GM12878 (cell line): ENCODE measurements around the gene TSPAN5. TPM values are rescaled to one million over a fixed set of nuclear protein-coding genes. Genes with fewer than 3 reads are reported as not detected.

ENCODE experiments used
- ATAC-seq: fragments of 200-7000 bp; cut with Tn5 transposase; 3 replicates; pipeline ENCODE4 v1.9.1; 2020; ENCODE audit warnings: mild to moderate bottlenecking, moderate library complexity
- BruUV-seq: library from RNA; stranded (reverse); fragments of 400-500 nt; replicated peaks from 2 replicates; lab custom pipeline; 2021; lab: Mats Ljungman, UMichigan
- CTCF ChIA-PET: fragments of 300-600 bp; sonication (Branson Sonifier 250); formaldehyde crosslinking; extraction: SDS; loops from one replicate; lab custom pipeline; 2021; ENCODE audit warnings: inconsistent platforms; lab: Yijun Ruan, JAX
- POLR2A ChIA-PET: fragments of 350-600 bp; formaldehyde crosslinking; extraction: SDS; loops from one replicate; lab custom pipeline; 2021; ENCODE audit warnings: inconsistent platforms; lab: Charles Lee
- RAD21 ChIA-PET: fragments of 300-600 bp; sonication (Branson Sonifier 250); formaldehyde crosslinking; loops from one replicate; lab custom pipeline; 2023; ENCODE audit warnings: antibody characterized with exemption; ENCODE audit not compliant: unreplicated experiment; lab: Charles Lee
- SMC1A ChIA-PET: fragments of 300-600 bp; sonication (Branson Sonifier 250); formaldehyde crosslinking; loops from one replicate; lab custom pipeline; 2023; ENCODE audit not compliant: unreplicated experiment, uncharacterized antibody; lab: Charles Lee
- DNase-seq: peaks from one replicate; pipeline ENCODE4 v3.0.0-alpha.2; 2011; ENCODE audit warnings: low read depth, low spot score
- FAIRE-seq: peaks from 3 replicates; lab custom pipeline; 2011; peaks lifted over from hg19 to GRCh38; lab: Jason Lieb, UNC
- H2AFZ ChIP-seq: 2 replicates; pipeline ENCODE4 v1.6.0; 2011; ENCODE audit warnings: low read depth, low read length, control low read depth; ENCODE audit not compliant: control insufficient read depth
- H3K27ac ChIP-seq: 2 replicates; pipeline ENCODE4 v1.5.1; 2011; ENCODE audit warnings: control low read depth; ENCODE audit not compliant: control insufficient read depth, insufficient read depth
- H3K27me3 ChIP-seq, 2 experiments: replicated peaks in 1 of 2; 2 replicates each; pipeline versions ENCODE4 v1.6.0 to v1.6.1; 2011; ENCODE audit warnings: low read length in 1 of 2; ENCODE audit not compliant: control insufficient read depth in 2 of 2, insufficient read depth in 2 of 2
- H3K36me3 ChIP-seq, 2 experiments: 2 replicates each; pipeline ENCODE4 v1.5.1; 2011; ENCODE audit warnings: low read length in 1 of 2; ENCODE audit not compliant: control insufficient read depth in 2 of 2, insufficient read depth in 2 of 2
- H3K4me1 ChIP-seq: 2 replicates; pipeline ENCODE4 v1.6.1; 2011; ENCODE audit warnings: mild to moderate bottlenecking, low read length, moderate library complexity, mixed read lengths; ENCODE audit not compliant: control insufficient read depth, insufficient read depth
- H3K4me2 ChIP-seq: 2 replicates; pipeline ENCODE4 v1.6.0; 2011; ENCODE audit warnings: control low read depth; ENCODE audit not compliant: control insufficient read depth, insufficient read depth
- H3K4me3 ChIP-seq: fragments of 200-600 bp; sonication (generic); 2 replicates; pipeline ENCODE4 v1.5.1; 2016
- H3K79me2 ChIP-seq: 2 replicates; pipeline ENCODE4 v1.6.0; 2011; ENCODE audit warnings: low read length; ENCODE audit not compliant: control insufficient read depth, insufficient read depth
- H3K9ac ChIP-seq: 2 replicates; pipeline ENCODE4 v1.8.0; 2011; ENCODE audit warnings: low read length, control low read depth, mixed read lengths; ENCODE audit not compliant: control insufficient read depth, insufficient read depth
- H3K9me3 ChIP-seq: replicated peaks from 3 replicates; pipeline ENCODE4 v1.5.1; 2011; ENCODE audit warnings: mild to moderate bottlenecking, low read length; ENCODE audit not compliant: control insufficient read depth, insufficient read depth
- H4K20me1 ChIP-seq: 2 replicates; pipeline ENCODE4 v1.6.0; 2011; ENCODE audit not compliant: control insufficient read depth, insufficient read depth
- BHLHE40 ChIP-seq, 2 experiments: fragments of 450-650 bp in 1 of 2; IDR thresholded peaks; 2 replicates each; pipeline ENCODE4 v1.6.1; 2011 to 2017; ENCODE audit warnings: low read depth in 2 of 2, borderline replicate concordance in 1 of 2, improper control_type of control experiment in 1 of 2, low read length in 1 of 2, mild to moderate bottlenecking in 1 of 2
- CHD2 ChIP-seq: IDR thresholded peaks from 2 replicates; pipeline ENCODE4 v1.6.1; 2011; ENCODE audit warnings: low read depth, low read length, improper control_type of control experiment, borderline replicate concordance
- MYB ChIP-seq: fragments of 150-350 bp; IDR thresholded peaks from 2 replicates; pipeline ENCODE4 v1.6.1; 2014; ENCODE audit warnings: mild to moderate bottlenecking, low read depth, low read length, borderline replicate concordance
- RB1 ChIP-seq: fragments of 450-650 bp; formaldehyde crosslinking; IDR thresholded peaks from 2 replicates; pipeline ENCODE4 v1.6.1; 2017; ENCODE audit warnings: mild to moderate bottlenecking, borderline replicate concordance
- TARDBP ChIP-seq: IDR thresholded peaks from 2 replicates; pipeline ENCODE4 v1.6.1; 2016; ENCODE audit warnings: borderline replicate concordance
- ZSCAN29 ChIP-seq: fragments of 450-650 bp; IDR thresholded peaks from 2 replicates; pipeline ENCODE4 v1.6.1; 2017; ENCODE audit warnings: mild to moderate bottlenecking, moderate library complexity
- WGBS: methylation state at CpG from one replicate; pipeline ENCODE4 v1.1.6; 2016; ENCODE audit warnings: low lambda C conversion rate; ENCODE audit not compliant: insufficient replicate concordance, insufficient coverage; ENCODE audit errors: missing lambda C conversion rate; 5-methylcytosine and 5-hydroxymethylcytosine counted together
- in situ Hi-C: fragments of 300-500 bp; cut with MboI; formaldehyde crosslinking; loops from 9 replicates; pipeline ENCODE4 v1.14.3; 2018; ENCODE audit warnings: mixed read lengths
- intact Hi-C: fragments of 100-400 bp; cut with micrococcal nuclease; formaldehyde crosslinking; loops from one replicate; pipeline ENCODE4 v1.14.2; 2022; ENCODE audit not compliant: unreplicated experiment
- polyA plus RNA-seq, 11 experiments: library from polyadenylated mRNA; depleted of rRNA in 4 of 11; unstranded in 6 of 11; stranded (reverse) in 5 of 11; fragments of >200 nt; fragmentation: Nextera tagmentation in 4 of 11; fragmentation: Illumina TruSeq in 1 of 11; extraction: Ambion mirVana in 4 of 11; extraction: Trizol in 1 of 11; gene quantifications; 1 replicate in 1 of 11; 2 replicates in 10 of 11; pipeline versions ENCODE4 v1.2.1 to v1.2.3, GENCODE V29; 2011 to 2016; ENCODE audit warnings: inconsistent platforms in 2 of 11, missing spikeins in 2 of 11, low read depth in 1 of 11
- total RNA-seq, 4 experiments: library from RNA; depleted of rRNA in 3 of 4; stranded (reverse); fragments of >200 nt in 3 of 4; fragmentation: Illumina TruSeq in 1 of 4; extraction: Trizol in 1 of 4; gene quantifications; 2 replicates each; pipeline versions ENCODE4 v1.2.1 to v1.2.3, GENCODE V29; 2013 to 2021
- TF ChIP-seq, protein P1 (sequence below): fragments of 450-650 bp; IDR thresholded peaks from 2 replicates; pipeline ENCODE4 v1.6.1; 2017; ENCODE audit warnings: antibody characterized with exemption, mild to moderate bottlenecking, moderate library complexity
- TF ChIP-seq, protein P2 (sequence below): IDR thresholded peaks from 2 replicates; pipeline ENCODE4 v1.6.1; 2011; ENCODE audit warnings: low read depth, low read length, improper control_type of control experiment, borderline replicate concordance

Gene TSPAN5
- total and polyA plus RNA-seq, 10 of the 15 experiments (the other 5 are each of a cell fraction or from before 2014, with no cell fraction given) = 0.09 to 8.2 (median 0.27) TPM

DNA sequence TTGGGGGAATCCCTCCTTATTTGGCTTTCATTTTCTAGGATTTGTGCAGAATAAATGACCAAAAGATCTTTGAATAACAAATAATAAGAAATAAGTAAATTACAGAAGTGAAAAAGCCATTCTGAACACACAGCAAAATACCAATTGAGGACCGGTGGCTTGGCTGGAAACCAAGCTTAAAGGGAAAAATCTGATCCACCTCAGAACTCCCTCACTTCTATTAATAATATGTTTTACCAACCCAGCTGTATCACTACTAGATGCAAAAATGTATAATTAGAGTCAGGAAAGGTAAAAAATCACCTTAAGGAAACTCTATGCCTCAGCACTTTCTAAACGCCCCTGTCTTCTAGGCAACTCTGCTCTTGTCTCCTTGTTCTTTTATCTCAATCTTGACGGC lies 77.3 kb downstream of the TSPAN5 start:
- ChIA-PET RAD21 (no interaction called here), SMC1A (interaction anchor here (1.2 to 1.4 kb wide), 3 partner anchors 20 to 161 kb away, joined by 3 to 4 read pairs (median 4); no protein-coding TSS in a partner anchor), POLR2A (no interaction called here), CTCF (interaction anchor here (0.6 kb wide), 1 partner anchor 435 kb away, joined by 3 read pairs; no protein-coding TSS in a partner anchor)
- no peaks in the 10 kb centered on the region for H3K36me3 ChIP-seq
- H3K4me2 ChIP-seq = no peak overlapping the region
- H3K9ac ChIP-seq = no peak overlapping the region
- no peak overlapping the region for H2AFZ ChIP-seq
- TF ChIP-seq RB1 (no peak), MYB (no peak), CHD2 (no peak), ZSCAN29 (no peak), TARDBP (no peak), BHLHE40 (IDR thresholded peaks at IDR 0.05; ENCODE audit: borderline replicate concordance in 1 of 2, low read depth in 2 of 2, low read length in 1 of 2) (no peak)
- TF ChIP-seq, protein P1, sequence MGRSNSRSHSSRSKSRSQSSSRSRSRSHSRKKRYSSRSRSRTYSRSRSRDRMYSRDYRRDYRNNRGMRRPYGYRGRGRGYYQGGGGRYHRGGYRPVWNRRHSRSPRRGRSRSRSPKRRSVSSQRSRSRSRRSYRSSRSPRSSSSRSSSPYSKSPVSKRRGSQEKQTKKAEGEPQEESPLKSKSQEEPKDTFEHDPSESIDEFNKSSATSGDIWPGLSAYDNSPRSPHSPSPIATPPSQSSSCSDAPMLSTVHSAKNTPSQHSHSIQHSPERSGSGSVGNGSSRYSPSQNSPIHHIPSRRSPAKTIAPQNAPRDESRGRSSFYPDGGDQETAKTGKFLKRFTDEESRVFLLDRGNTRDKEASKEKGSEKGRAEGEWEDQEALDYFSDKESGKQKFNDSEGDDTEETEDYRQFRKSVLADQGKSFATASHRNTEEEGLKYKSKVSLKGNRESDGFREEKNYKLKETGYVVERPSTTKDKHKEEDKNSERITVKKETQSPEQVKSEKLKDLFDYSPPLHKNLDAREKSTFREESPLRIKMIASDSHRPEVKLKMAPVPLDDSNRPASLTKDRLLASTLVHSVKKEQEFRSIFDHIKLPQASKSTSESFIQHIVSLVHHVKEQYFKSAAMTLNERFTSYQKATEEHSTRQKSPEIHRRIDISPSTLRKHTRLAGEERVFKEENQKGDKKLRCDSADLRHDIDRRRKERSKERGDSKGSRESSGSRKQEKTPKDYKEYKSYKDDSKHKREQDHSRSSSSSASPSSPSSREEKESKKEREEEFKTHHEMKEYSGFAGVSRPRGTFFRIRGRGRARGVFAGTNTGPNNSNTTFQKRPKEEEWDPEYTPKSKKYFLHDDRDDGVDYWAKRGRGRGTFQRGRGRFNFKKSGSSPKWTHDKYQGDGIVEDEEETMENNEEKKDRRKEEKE = no peak
- TF ChIP-seq, protein P2, sequence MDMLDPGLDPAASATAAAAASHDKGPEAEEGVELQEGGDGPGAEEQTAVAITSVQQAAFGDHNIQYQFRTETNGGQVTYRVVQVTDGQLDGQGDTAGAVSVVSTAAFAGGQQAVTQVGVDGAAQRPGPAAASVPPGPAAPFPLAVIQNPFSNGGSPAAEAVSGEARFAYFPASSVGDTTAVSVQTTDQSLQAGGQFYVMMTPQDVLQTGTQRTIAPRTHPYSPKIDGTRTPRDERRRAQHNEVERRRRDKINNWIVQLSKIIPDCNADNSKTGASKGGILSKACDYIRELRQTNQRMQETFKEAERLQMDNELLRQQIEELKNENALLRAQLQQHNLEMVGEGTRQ = no peak
- DNase-seq (no peak), FAIRE-seq (no peak), ATAC-seq (no peak; the same call in 1 of the 3 replicates)
- no peak overlapping the region for H3K27ac ChIP-seq
- in situ Hi-C loops (no loop called here), intact Hi-C loops (no loop called here)
- no TSS peak for BruUV-seq
- no peaks in the 10 kb centered on the region for H3K4me1 ChIP-seq
- H3K79me2 ChIP-seq = no peaks in the 10 kb centered on the region
- peaks cover 0 to 2% of the 10 kb centered on the region in 2 experiments; a peak in 1 of 4 replicates for H3K27me3 ChIP-seq
- H4K20me1 ChIP-seq = no peaks in the 10 kb centered on the region
- H3K4me3 ChIP-seq = no peak overlapping the region
- 43% methylated on average over 3 of the region's 3 CpGs for WGBS
- H3K9me3 ChIP-seq = no peaks in the 10 kb centered on the region
